ENCODE data around the gene BLACAT1. TPM values are rescaled to one million over a fixed set of nuclear protein-coding genes. Genes with fewer than 3 reads are reported as not detected.

BLACAT1 gene
- total and polyA plus RNA-seq, 2 of the 8 experiments (the other 6 are each of a cell fraction or from before 2014, with no cell fraction given): 3.5 to 10.5 TPM

GRCh38 chr1:205445646-205445935 is 10.3 kb downstream of the BLACAT1 start:
- H3K36me3 ChIP-seq (ENCODE audit: control insufficient read depth in 2 of 4, insufficient read depth in 4 of 4, low read length in 3 of 4): peaks cover 0 to 3% (median 0%) of the 10 kb centered on the region in 4 experiments; a peak in 2 of 8 replicates
- H2BK15ac ChIP-seq (ENCODE audit: low read length): peak overlapping the region; percentile 75; the same call in 1 of the 2 replicates
- peak overlapping the region; percentile 92; the same call in 1 of the 2 replicates for H2AK5ac ChIP-seq (ENCODE audit: low read depth, low read length)
- peaks cover 2% of the 10 kb centered on the region; the same call in 1 of the 2 replicates for H3K79me1 ChIP-seq (ENCODE audit: low read depth, low read length)
- peak overlapping the region; percentile 13 for H3K56ac ChIP-seq (replicated peaks; ENCODE audit: insufficient read length, low read depth, low read length)
- CTCF ChIA-PET (ENCODE audit: partially characterized antibody): interaction anchor here (1.2 to 30.2 kb wide), 8 partner anchors 8 to 92 kb away, joined by 3 to 767 read pairs (median 23); partner anchors contain the start of genes BLACAT1 and LEMD1
- H2AFZ ChIP-seq (ENCODE audit: low read length): no peak overlapping the region
- peaks cover 0 to 5% (median 1%) of the 10 kb centered on the region in 4 experiments; a peak in 2 of 7 replicates for H3K27me3 ChIP-seq (replicated peaks in 1 of 4; ENCODE audit: control insufficient read depth in 3 of 4, extremely low read depth in 1 of 4, insufficient read depth in 3 of 4, low read length in 3 of 4)
- H4K20me1 ChIP-seq (replicated peaks in 1 of 2; ENCODE audit: control insufficient read depth in 1 of 2, insufficient read depth in 2 of 2, low read length in 2 of 2): peaks cover 4 to 8% of the 10 kb centered on the region in 2 experiments
- peak overlapping the region in 2 of 4 experiments; percentile 3 to 41; a peak in 4 of 8 replicates for H3K4me3 ChIP-seq (ENCODE audit: extremely low read depth in 1 of 4, insufficient read depth in 2 of 4, low read depth in 3 of 4, low read length in 4 of 4)
- H3K23ac ChIP-seq (ENCODE audit: insufficient read length): no peak overlapping the region
- H2BK12ac ChIP-seq (ENCODE audit: low read depth, low read length): peak overlapping the region; percentile 34; the same call in 1 of the 2 replicates
- no peak for DNase-seq (ENCODE audit: low read depth in 1 of 2, low spot score in 2 of 2)
- no peak overlapping the region for H3K14ac ChIP-seq (ENCODE audit: insufficient read length)
- POLR2A ChIA-PET (ENCODE audit: partially characterized antibody): interaction anchor here (0.8 to 13.3 kb wide), 9 partner anchors 7 to 304 kb away, joined by 3 to 220 read pairs (median 5); partner anchors contain the start of gene BLACAT1
- H2BK5ac ChIP-seq (ENCODE audit: low read depth, low read length): peak overlapping the region; percentile 99
- FAIRE-seq: no peak
- whole genome bisulfite sequencing, 2 experiments (ENCODE audit: extremely low coverage in 1 of 2, insufficient coverage in 1 of 2, insufficient read length in 1 of 2, insufficient replicate concordance in 2 of 2, low coverage in 1 of 2, low lambda C conversion rate in 2 of 2, missing lambda C conversion rate in 1 of 2): 61% methylated on average over 5 of the region's 5 CpGs; no CpG with 5 or more reads in 1 of the 2 experiments
- peak overlapping the region; percentile 82 for H2BK20ac ChIP-seq (ENCODE audit: low read length)
- no peak overlapping the region; the same call in 1 of the 2 replicates for H4K8ac ChIP-seq (ENCODE audit: extremely low read depth, insufficient read depth, low read length)
- H2BK120ac ChIP-seq (replicated peaks; ENCODE audit: low read depth, low read length): peak overlapping the region; percentile 77
- H3K18ac ChIP-seq (ENCODE audit: extremely low read depth, low read length): peak overlapping the region; percentile 99
- peaks cover 57 to 88% (median 76%) of the 10 kb centered on the region in 4 experiments for H3K4me1 ChIP-seq (replicated peaks in 1 of 4; ENCODE audit: control insufficient read depth in 3 of 4, insufficient read depth in 4 of 4, low read length in 3 of 4)
- peak overlapping the region; percentile 86 for H4K91ac ChIP-seq (replicated peaks; ENCODE audit: insufficient read length, low read length)
- peak overlapping the region; percentile 91 for H3K4ac ChIP-seq (replicated peaks; ENCODE audit: insufficient read length, low read depth, low read length)
- H4K5ac ChIP-seq (ENCODE audit: insufficient read length, low read depth, low read length): peak overlapping the region; percentile 88
- peak overlapping the region in 2 of 4 experiments; percentile 47 to 56; a peak in 3 of 7 replicates for H3K9ac ChIP-seq (replicated peaks in 1 of 4; ENCODE audit: extremely low read depth in 1 of 4, low read depth in 3 of 4, low read length in 3 of 4)
- peaks cover 7% of the 10 kb centered on the region; the same call in 1 of the 2 replicates for H3K23me2 ChIP-seq (ENCODE audit: low read depth, low read length)
- H3K4me2 ChIP-seq (ENCODE audit: insufficient read depth in 1 of 2, low read depth in 2 of 2, low read length in 2 of 2): peak overlapping the region; percentile 58 to 80
- no peaks in the 10 kb centered on the region for H3K79me2 ChIP-seq (ENCODE audit: control insufficient read depth in 1 of 2, insufficient read depth in 2 of 2, low read length in 2 of 2)
- no peaks in the 10 kb centered on the region for H3K9me3 ChIP-seq (ENCODE audit: insufficient read depth in 2 of 2, low read depth in 1 of 2, low read length in 1 of 2)
- peak overlapping the region; percentile 76; the same call in 1 of the 2 replicates for H3K27ac ChIP-seq (ENCODE audit: low read depth, low read length)
- no peak for TF ChIP-seq SAP30 (IDR thresholded peaks at IDR 0.05; ENCODE audit: insufficient read depth, insufficient replicate concordance, low read length)
- no peak for TF ChIP-seq SRF (IDR thresholded peaks at IDR 0.05; ENCODE audit: low read depth, low read length)
- no peak for TF ChIP-seq BCL11A (IDR thresholded peaks at IDR 0.05; ENCODE audit: low read depth in 2 of 2, low read length in 2 of 2)
- TF ChIP-seq EZH2 (IDR thresholded peaks at IDR 0.05; ENCODE audit: low read depth, low read length, severe bottlenecking): no peak
